ENCODE measurements around the gene FAM193A.
"Not testable (repeated sequence)": the region's sequence is repeated elsewhere in the genome, so short reads cannot be mapped to it uniquely, and the experiment has no call there.

Gene FAM193A

GRCh38 chr4:2765832-2766526 is 229.5 kb downstream of the FAM193A start:
- DNase-seq (ENCODE audit: extremely low read depth, low read depth) = no peak
- no peak for TF ChIP-seq CTCF (IDR thresholded peaks at IDR 0.05; ENCODE audit: low read depth, low read length, missing control alignments)
- no peak overlapping the region for H3K4me3 ChIP-seq (replicated peaks; ENCODE audit: low read depth, low read length)

GRCh38 chr4:2767046-2767704 is 230.7 kb downstream of the FAM193A start:
- H3K4me3 ChIP-seq (replicated peaks; ENCODE audit: low read depth, low read length) = no peak overlapping the region
- TF ChIP-seq CTCF (IDR thresholded peaks at IDR 0.05; ENCODE audit: low read depth, low read length, missing control alignments) = no peak
- DNase-seq (ENCODE audit: extremely low read depth, low read depth) = no peak

GRCh38 chr4:2767705-2768074 is 231.2 kb downstream of the FAM193A start:
- TF ChIP-seq CTCF (IDR thresholded peaks at IDR 0.05; ENCODE audit: low read depth, low read length, missing control alignments) = no peak
- H3K4me3 ChIP-seq (replicated peaks; ENCODE audit: low read depth, low read length) = no peak overlapping the region
- DNase-seq (ENCODE audit: extremely low read depth, low read depth) = no peak

- DNase-seq (ENCODE audit: extremely low read depth, low read depth) = no peak
- no peak overlapping the region for H3K4me3 ChIP-seq (replicated peaks; ENCODE audit: low read depth, low read length)
- TF ChIP-seq CTCF (IDR thresholded peaks at IDR 0.05; ENCODE audit: low read depth, low read length, missing control alignments) = no peak
Observed at GRCh38 chr4:2768124-2768523, 231.7 kb downstream of the FAM193A start.

- H3K4me3 ChIP-seq (replicated peaks; ENCODE audit: low read depth, low read length) = no peak overlapping the region
- no peak for TF ChIP-seq CTCF (IDR thresholded peaks at IDR 0.05; ENCODE audit: low read depth, low read length, missing control alignments)
- DNase-seq (ENCODE audit: extremely low read depth, low read depth) = no peak
Observed at GRCh38 chr4:2768921-2769336, 232.5 kb downstream of the FAM193A start.

- no peak for DNase-seq (ENCODE audit: extremely low read depth, low read depth)
- no peak for TF ChIP-seq CTCF (IDR thresholded peaks at IDR 0.05; ENCODE audit: low read depth, low read length, missing control alignments)
- H3K4me3 ChIP-seq (replicated peaks; ENCODE audit: low read depth, low read length) = no peak overlapping the region
Observed at GRCh38 chr4:2771264-2771663, 234.8 kb downstream of the FAM193A start.

GRCh38 chr4:2780643-2781042 is 244.2 kb downstream of the FAM193A start:
- not testable (repeated sequence) for H3K4me3 ChIP-seq (replicated peaks; ENCODE audit: low read depth, low read length); DNase-seq (ENCODE audit: extremely low read depth, low read depth)

All from HFF-Myc (cell line).